ENCODE measurements around the gene VASH1. TPM values are rescaled to one million over a fixed set of nuclear protein-coding genes. Genes with fewer than 3 reads are reported as not detected.

Gene VASH1
- total RNA-seq, 1 experiment from 2014 or later = 0.54 TPM

GRCh38 chr14:76784266-76784874 lies 23.1 kb downstream of the VASH1 start:
- no peak for DNase-seq (ENCODE audit: low read depth)

DNA sequence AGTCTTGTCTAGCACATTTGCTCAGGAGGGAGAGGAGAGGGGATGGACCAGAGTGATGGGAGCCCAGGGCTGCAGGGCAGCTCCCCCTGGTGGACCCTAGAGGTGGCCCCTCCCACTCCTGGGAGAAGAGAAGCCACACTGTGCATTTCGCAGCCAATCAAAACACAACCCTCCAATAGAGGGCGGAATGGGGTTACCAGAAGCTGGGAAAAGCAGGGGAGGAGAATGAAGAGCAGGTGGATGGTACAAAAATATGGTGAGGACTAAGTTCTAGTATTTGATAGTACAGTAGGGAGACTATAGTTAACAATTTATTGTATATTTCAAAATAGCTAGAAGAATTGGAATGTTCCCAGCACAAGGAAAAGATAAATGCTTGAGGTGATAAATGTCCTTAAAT lies 23.6 kb downstream of the VASH1 start:
- peak; percentile 65 for DNase-seq (ENCODE audit: low read depth)

DNA sequence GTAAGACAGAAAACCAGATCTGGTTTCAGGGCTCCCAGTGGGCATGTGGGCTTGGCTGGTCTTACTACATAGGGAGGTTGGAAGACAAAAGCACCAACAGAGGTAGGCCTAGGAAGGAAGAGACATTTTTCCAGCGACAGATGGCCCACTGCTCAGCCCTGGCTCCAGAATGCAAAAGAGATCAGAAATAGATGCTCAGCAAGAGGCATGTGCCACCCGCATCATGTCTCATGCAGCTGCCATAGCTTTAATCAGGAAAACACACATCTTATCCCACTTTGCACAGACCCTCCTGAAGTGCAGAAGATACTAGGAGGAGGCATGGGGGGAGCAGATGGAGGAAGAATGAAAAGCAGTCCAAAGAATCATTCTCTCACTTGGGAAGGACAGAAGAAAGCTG lies 25.3 kb downstream of the VASH1 start:
- no peak for DNase-seq (ENCODE audit: low read depth)

DNA sequence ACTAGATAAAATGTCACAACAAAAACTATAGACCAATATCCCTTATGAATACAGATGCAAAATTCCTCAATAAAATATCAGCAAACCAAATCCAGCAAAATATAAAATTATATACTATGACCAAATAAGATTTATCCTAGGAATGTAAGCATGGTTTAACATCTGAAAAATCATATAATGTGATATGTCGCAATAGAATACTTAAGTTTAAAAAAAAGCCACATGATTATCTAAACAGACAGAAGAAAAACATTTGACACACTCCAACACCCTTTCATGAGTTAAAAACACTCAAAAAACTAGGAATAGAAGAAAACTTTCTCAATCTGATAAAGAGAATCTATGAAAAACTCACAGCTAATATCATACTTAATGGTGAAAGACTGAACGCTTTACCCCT lies 31.2 kb downstream of the VASH1 start:
- no peak for DNase-seq (ENCODE audit: low read depth)

GRCh38 chr14:76793324-76793723 lies 32.1 kb downstream of the VASH1 start:
- no peak for DNase-seq (ENCODE audit: low read depth)

- no peak for DNase-seq (ENCODE audit: low read depth)
These were observed 32.7 kb downstream of the VASH1 start for GRCh38 chr14:76793956-76794355.

- no peak for DNase-seq (ENCODE audit: low read depth)
These were observed 45.2 kb downstream of the VASH1 start for GRCh38 chr14:76806446-76806845.

- no peak for DNase-seq (ENCODE audit: low read depth)
These were observed 46.7 kb downstream of the VASH1 start for GRCh38 chr14:76808011-76808410.

GRCh38 chr14:76808990-76809389 lies 47.7 kb downstream of the VASH1 start:
- DNase-seq (ENCODE audit: low read depth) = no peak

- no peak for DNase-seq (ENCODE audit: low read depth)
These were observed 49.3 kb downstream of the VASH1 start for GRCh38 chr14:76810525-76810924.

GRCh38 chr14:76810953-76811400 lies 49.7 kb downstream of the VASH1 start:
- DNase-seq (ENCODE audit: low read depth) = peak; percentile 44

DNA sequence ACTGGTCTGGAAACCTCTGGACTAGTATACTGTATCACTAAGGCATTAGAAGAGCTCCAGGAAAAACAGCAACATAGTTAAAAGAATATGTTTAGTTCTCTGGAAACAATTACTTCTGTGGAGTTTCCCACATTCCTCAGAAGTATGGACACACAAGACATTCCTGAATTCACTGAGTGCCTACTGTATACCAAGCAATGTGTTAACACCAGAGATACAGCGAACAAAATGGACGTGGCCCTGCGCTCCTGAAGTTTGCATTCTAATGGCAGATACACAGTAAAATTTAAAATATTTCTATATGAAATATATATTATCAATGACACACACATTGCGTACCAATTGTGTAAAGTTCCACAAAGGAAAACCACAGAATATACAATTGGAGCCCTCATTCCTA lies 50.3 kb downstream of the VASH1 start:
- no peak for DNase-seq (ENCODE audit: low read depth)

DNA sequence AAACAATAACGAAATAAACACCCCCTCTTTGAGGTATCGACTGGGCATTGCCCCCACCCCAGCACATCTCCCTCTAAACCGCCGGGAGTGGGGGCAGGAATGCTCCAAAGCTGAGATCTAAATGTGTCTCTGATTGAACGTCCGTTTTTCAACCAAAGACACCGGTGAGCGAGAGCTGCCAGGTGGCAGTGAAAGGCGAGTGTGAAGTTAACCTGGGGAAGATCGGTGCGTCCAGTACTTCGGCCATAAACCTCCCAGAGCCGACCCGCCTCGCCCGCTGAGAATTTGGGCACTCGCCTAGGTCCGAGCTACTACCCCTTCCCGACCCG lies 50.8 kb downstream of the VASH1 start:
- DNase-seq (ENCODE audit: low read depth) = peak; percentile 18

DNA sequence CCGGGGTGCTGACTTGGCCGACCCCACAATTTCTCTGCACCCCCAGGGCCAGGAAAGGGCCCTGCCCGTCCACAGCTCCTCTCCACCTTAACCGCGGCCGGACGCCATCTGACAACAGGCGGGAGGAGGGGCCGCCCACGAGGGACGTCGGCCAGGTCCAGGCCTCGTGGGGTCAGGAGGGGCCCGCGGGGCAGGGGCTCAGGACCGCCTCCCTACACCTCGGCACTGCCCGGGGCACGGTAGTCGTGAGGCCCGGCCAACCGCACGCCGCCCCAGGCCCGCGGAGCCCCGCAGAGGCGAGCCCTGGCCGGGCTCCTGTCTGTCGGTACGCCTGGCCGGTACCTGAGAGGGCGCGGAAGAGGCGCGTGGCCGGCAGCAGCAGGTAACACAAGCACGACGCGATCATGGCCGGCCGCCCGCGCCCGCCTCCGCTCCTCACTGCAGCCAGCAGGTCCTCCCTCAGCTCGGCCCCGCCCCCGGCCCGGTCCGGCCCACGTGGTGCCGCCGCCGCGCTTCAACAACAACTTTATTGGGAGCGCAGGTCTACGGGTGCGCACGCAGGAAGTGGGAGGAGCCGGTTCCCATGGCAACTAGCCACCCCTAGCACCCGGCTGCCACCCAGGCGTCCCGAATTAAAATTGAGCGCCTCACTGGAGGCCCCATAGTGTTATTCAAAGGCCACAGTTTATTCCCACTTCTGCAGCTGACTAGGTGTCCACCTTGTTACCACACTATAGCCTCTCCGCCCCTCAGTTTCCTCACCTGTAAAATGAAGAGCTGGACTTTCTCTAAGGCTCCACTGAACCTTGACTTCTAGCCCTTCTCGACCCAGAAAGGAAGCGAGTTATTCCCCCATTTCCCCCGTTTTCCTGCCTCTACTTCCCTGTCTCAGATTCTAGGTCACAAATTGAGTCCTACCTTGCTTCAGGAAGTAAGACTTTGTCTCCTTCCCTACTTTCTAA lies 51.4 kb downstream of the VASH1 start, which contains the start of gene ANGEL1:
Gene ANGEL1, minus strand, starts transcription at position 461 of the 962 bp plus-strand sequence. Its CDS starts 55 bp downstream, at position 406.
- DNase-seq (ENCODE audit: low read depth) = peak; percentile 89

- no peak for DNase-seq (ENCODE audit: low read depth)
These were observed 53.7 kb downstream of the VASH1 start for GRCh38 chr14:76814726-76815645.

GRCh38 chr14:76820700-76821099 lies 59.4 kb downstream of the VASH1 start:
- DNase-seq (ENCODE audit: low read depth) = no peak

DNA sequence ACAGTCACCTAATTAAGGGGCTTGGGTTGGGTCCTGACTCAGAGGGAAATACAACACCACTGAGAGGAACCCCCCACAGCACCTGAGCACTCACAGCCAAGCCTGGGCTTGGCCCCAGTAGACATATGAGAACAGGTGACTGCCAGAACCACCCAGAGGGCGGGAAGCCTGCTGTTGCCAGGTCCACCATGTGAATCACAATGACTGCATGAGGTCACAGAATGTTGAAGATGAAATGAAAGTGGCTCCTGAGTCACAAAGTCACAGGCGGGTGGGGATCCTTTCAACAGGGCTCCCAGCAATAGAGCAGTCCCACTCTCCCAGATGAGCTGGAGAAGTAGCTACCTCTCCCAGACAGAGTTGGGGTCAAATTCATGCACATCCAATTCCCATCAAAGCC lies 64.9 kb downstream of the VASH1 start, which contains the start of gene LRRC74A:
Gene LRRC74A, plus strand, starts transcription at position 287 of the 400 bp plus-strand sequence. CDS start 290 bp downstream, outside the sequence.
- no peak for DNase-seq (ENCODE audit: low read depth)

DNA sequence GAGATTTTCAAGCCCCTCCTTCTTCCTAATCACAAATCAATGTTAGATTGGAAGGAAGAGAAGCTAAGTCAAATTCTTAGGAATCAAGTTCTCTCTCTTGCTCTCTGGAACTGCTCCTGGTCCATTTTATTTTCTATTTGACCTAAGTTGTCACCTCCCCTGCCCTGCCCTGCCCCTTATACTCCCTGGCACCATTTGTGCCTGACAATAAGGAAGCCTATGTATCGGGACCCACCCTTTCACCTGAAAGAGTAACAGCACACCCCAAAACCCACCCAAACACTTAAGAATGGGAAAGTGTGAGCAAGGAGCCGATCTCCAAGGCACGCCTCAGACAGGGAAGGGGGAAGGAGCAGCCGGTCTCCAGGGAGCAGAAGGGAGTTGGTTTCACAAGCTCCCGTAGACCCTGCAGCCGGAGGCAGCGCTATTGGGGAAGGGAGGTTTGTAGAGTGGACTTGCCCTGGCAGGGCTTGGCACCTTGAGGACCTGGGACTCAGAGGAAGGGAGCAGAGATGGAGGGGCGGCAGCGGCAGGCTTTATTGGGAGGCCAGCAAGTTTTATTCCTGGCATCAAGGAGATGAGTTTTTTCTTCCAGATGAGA lies 66.5 kb downstream of the VASH1 start:
- no peak for DNase-seq (ENCODE audit: low read depth)

- DNase-seq (ENCODE audit: low read depth) = no peak
These were observed 67.2 kb downstream of the VASH1 start for GRCh38 chr14:76828339-76829012.

DNA sequence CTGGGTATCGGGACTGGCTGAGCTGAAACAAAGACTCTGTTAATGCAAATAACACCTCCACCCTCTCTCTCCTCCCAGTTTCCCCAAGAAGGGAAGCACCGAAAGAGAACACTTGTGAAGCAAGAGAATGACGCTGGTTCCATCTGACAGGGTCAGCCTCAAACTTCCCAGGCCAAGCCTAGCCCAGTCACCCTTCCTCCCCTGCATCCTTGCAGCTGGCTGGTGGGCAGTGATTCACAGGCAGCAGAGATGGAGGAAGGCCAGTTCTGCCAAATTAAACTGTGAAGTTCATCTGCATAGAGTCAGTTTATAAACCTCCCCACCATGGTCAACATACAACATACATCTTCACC lies 67.7 kb downstream of the VASH1 start:
- DNase-seq (ENCODE audit: low read depth) = no peak

Data from M059J (cell line).